ENCODE measurements around the gene SESTD1. TPM values are rescaled to one million over a fixed set of nuclear protein-coding genes. Genes with fewer than 3 reads are reported as not detected.

SESTD1 gene
- total and polyA plus RNA-seq, 2 of the 13 experiments (the other 11 are each of a cell fraction or from before 2014, with no cell fraction given): 74.4 to 101 TPM

DNA sequence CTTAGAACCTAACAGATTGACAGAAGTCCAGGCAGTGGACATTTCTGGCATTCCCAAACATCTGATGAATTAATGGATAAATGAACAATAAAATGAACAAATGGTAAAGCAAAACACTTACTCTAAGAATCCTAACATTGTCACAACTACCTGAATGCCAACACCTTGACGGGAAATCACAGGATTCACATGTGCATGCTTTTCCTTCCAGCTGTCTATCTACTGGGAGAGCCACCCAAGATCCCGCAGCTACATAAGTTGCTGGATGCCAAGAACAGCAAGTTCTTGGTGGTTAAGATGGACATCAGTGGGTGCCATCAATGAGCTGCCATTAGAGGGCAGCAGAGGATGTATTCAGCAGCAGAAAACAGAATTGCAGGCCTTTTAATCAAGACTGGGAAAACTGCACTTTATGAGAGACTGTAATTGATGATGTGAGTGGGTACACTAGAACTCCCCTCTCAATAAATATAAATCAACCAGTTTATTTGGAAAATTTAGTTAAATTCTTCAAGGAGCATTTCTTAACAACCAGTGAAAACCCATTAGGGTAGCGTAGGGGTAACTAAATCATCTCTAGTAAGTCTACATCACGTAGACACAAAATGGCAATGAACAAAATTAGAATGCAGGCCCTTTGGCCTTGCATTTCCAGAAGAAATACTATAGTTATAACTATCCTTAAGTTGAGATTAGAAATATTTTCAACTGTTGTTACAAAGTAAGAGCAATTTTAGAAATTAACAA lies 45.6 kb downstream of the SESTD1 start (continued):
- TF ChIP-seq ZNF674 (CRISPR knock-in tag; IDR thresholded peaks at IDR 0.05; ENCODE audit: low read depth): no peak
- TF ChIP-seq CENPX (CRISPR knock-in tag; IDR thresholded peaks at IDR 0.05): no peak
- no peak for TF ChIP-seq PHF21A (CRISPR knock-in tag; IDR thresholded peaks at IDR 0.05)
- TF ChIP-seq ZNF550 (CRISPR knock-in tag; IDR thresholded peaks at IDR 0.05; ENCODE audit: borderline replicate concordance): no peak
- TF ChIP-seq MEIS2 (CRISPR knock-in tag; IDR thresholded peaks at IDR 0.05): no peak
- no peak for TF ChIP-seq ZFY (CRISPR knock-in tag; IDR thresholded peaks at IDR 0.05)
- TF ChIP-seq ZNF20 (CRISPR knock-in tag; IDR thresholded peaks at IDR 0.05): no peak
- TF ChIP-seq MYNN (CRISPR knock-in tag; IDR thresholded peaks at IDR 0.05; ENCODE audit: low read depth): no peak
- TF ChIP-seq MAFG (CRISPR knock-in tag; IDR thresholded peaks at IDR 0.05): no peak
- TF ChIP-seq, protein P1, sequence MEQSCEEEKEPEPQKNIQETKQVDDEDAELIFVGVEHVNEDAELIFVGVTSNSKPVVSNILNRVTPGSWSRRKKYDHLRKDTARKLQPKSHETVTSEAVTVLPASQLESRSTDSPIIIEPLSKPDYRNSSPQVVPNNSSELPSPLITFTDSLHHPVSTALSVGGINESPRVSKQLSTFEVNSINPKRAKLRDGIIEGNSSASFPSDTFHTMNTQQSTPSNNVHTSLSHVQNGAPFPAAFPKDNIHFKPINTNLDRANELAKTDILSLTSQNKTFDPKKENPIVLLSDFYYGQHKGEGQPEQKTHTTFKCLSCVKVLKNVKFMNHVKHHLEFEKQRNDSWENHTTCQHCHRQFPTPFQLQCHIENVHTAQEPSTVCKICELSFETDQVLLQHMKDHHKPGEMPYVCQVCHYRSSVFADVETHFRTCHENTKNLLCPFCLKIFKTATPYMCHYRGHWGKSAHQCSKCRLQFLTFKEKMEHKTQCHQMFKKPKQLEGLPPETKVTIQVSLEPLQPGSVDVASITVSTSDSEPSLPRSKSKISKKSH (CRISPR knock-in tag; IDR thresholded peaks at IDR 0.05; ENCODE audit: borderline replicate concordance): no peak
- no peak for TF ChIP-seq ZNF44 (CRISPR knock-in tag; IDR thresholded peaks at IDR 0.05)
- no peak for TF ChIP-seq MTA1 (CRISPR knock-in tag; IDR thresholded peaks at IDR 0.05; ENCODE audit: borderline replicate concordance)
- TF ChIP-seq ZBTB3 (CRISPR knock-in tag; IDR thresholded peaks at IDR 0.05; ENCODE audit: borderline replicate concordance, low read depth): no peak
- TF ChIP-seq, protein P2, sequence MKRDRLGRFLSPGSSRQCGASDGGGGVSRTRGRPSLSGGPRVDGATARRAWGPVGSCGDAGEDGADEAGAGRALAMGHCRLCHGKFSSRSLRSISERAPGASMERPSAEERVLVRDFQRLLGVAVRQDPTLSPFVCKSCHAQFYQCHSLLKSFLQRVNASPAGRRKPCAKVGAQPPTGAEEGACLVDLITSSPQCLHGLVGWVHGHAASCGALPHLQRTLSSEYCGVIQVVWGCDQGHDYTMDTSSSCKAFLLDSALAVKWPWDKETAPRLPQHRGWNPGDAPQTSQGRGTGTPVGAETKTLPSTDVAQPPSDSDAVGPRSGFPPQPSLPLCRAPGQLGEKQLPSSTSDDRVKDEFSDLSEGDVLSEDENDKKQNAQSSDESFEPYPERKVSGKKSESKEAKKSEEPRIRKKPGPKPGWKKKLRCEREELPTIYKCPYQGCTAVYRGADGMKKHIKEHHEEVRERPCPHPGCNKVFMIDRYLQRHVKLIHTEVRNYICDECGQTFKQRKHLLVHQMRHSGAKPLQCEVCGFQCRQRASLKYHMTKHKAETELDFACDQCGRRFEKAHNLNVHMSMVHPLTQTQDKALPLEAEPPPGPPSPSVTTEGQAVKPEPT (CRISPR knock-in tag; IDR thresholded peaks at IDR 0.05; ENCODE audit: low read depth): no peak
- TF ChIP-seq ELF3 (CRISPR knock-in tag; IDR thresholded peaks at IDR 0.05): peak; percentile 56; the same call in 1 of the 2 replicates
- no peak for TF ChIP-seq CBX2 (IDR thresholded peaks at IDR 0.05; ENCODE audit: low read depth, low read length)
- no peak for TF ChIP-seq CBX2 (CRISPR knock-in tag; IDR thresholded peaks at IDR 0.05; ENCODE audit: low read depth)

All from HepG2 (cell line).